ENCODE measurements around the gene SMC2.

Gene SMC2

DNA sequence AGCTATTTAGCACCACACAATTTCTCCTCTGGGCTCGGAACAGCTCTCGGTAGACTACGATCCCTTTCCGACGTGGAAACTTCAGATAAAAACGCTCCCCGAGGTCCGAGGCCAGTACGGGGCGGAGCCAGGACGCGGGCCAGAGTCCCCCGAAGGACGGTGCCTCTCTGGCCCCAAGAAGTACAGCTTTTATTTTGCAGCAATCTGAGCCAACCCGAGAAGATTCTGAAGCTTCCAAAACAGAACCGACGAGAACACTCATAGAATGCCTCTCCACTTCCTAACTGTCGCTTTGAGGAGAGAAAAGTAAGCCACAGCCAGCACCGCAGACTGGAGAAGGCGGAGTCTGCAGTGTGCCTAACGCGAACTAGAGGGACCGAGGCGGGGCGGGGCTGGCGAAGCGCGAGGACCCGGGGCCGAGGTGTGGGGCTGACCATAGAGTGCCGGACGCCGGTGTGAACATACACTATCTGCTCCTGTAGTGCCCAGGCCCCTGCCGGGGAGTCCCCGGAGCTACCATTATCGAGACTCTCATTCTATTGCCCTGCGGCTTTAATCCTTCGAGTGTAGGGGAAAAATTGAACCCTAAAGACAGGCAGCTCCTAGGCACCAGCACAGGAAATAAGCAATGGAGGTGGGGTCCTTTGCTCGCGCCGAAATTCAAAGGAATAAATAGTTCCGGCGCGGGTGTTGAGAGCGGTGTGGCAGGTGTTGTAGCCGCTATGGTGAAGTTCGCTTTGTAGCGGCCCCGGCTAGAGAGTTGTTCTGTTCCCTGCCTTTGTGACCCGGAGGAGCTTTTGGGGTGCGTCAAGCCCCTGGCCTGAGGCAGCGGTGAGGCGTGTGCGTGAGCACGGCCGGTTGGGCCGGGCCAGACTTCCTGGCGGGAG is at the start of gene SMC2:
Gene SMC2 (plus strand): TSS at position 663 of the 887 bp plus-strand sequence. CDS start 1,076 bp downstream, outside the sequence.
- no peaks in the 10 kb centered on the region for H3K9me3 Mint-ChIP-seq
- H3K36me3 Mint-ChIP-seq (ENCODE audit: low read depth), result peaks cover 49% of the 10 kb centered on the region
- H3K4me3 Mint-ChIP-seq, result peak within 1 kb of the TSS; percentile 98
- peaks cover 46% of the 10 kb centered on the region for H3K4me1 Mint-ChIP-seq (ENCODE audit: low read depth)
- no peaks in the 10 kb centered on the region for H3K27me3 Mint-ChIP-seq
- peak within 1 kb of the TSS; percentile 99 for H3K27ac Mint-ChIP-seq
- DNase-seq, result peak; percentile 96

DNA sequence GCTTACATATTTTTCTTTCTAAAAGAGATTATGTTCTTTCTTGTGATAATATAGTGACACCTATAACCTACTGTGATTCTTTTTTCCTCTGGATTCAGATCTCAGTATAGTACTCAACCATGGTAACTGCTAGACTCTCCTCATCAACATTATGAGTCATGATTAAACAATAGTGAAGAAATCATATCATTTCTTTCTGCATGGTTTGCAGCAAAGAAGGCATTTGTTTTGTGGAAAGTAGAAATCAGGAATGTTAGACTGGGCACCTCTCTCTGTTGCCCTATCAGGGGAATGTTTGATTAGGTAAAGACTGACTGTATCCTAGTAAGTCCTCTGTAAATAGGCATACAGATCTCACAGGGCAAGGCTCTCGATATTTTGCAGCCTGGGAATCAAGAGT is 25.6 kb upstream of the SMC2 start:
- no peaks in the 10 kb centered on the region for H3K9me3 Mint-ChIP-seq
- no peak overlapping the region for H3K27ac Mint-ChIP-seq

DNA sequence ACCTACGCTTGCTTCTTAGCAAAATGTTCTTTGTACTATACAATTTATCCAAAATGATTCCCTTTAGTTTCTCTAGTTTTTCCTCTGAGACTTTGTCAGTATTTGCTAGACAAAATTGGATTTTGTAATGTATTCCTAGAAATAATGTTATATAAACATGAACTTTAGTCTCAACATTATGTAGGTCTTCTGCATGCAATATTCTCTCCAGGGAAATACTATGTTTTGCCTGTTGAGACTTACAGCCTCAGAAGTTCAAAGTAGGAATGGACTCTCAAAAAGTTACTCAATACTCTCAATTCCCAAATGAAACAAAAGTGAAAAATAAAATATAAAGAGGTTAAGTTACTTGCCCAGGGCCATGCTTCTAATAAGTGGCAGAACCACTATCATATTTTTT is 24.8 kb upstream of the SMC2 start:
- Mint-ChIP-seq H3K9me3 (no peaks in the 10 kb centered on the region), H3K36me3 (ENCODE audit: low read depth) (no peaks in the 10 kb centered on the region), H3K4me1 (ENCODE audit: low read depth) (no peaks in the 10 kb centered on the region), H3K27me3 (peaks cover 11% of the 10 kb centered on the region), H3K27ac (no peak overlapping the region), H3K4me3 (no peak overlapping the region)
- no peak for DNase-seq

More for the DNA sequence above, 25.6 kb upstream of the SMC2 start:
- peaks cover 6% of the 10 kb centered on the region for H3K27me3 Mint-ChIP-seq
- H3K36me3 Mint-ChIP-seq (ENCODE audit: low read depth), result no peaks in the 10 kb centered on the region
- DNase-seq, result no peak
- no peak overlapping the region for H3K4me3 Mint-ChIP-seq
- H3K4me1 Mint-ChIP-seq (ENCODE audit: low read depth), result no peaks in the 10 kb centered on the region

DNA sequence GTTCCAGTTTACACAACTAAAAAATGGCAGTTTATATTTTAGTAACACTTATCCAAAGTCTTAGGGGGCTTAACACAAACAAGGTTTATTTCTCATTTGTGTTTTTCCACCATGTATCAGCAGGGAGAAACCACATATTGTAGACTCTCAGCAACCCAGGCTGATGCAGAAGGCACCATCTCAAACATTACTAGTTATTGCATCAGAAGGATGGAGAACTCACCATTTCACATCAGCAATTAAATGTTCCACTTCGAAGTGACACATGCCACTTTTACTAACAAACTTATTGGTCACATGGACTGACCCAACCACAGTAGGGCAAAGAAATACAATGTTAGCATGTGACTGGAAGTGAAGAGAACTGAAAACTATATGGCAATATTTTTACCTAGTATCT is 22.5 kb upstream of the SMC2 start:
- no peak overlapping the region for H3K27ac Mint-ChIP-seq
- H3K36me3 Mint-ChIP-seq (ENCODE audit: low read depth), result no peaks in the 10 kb centered on the region
- no peak overlapping the region for H3K4me3 Mint-ChIP-seq
- H3K9me3 Mint-ChIP-seq, result no peaks in the 10 kb centered on the region
- no peaks in the 10 kb centered on the region for H3K4me1 Mint-ChIP-seq (ENCODE audit: low read depth)
- DNase-seq, result no peak
- H3K27me3 Mint-ChIP-seq, result peaks cover 27% of the 10 kb centered on the region

DNA sequence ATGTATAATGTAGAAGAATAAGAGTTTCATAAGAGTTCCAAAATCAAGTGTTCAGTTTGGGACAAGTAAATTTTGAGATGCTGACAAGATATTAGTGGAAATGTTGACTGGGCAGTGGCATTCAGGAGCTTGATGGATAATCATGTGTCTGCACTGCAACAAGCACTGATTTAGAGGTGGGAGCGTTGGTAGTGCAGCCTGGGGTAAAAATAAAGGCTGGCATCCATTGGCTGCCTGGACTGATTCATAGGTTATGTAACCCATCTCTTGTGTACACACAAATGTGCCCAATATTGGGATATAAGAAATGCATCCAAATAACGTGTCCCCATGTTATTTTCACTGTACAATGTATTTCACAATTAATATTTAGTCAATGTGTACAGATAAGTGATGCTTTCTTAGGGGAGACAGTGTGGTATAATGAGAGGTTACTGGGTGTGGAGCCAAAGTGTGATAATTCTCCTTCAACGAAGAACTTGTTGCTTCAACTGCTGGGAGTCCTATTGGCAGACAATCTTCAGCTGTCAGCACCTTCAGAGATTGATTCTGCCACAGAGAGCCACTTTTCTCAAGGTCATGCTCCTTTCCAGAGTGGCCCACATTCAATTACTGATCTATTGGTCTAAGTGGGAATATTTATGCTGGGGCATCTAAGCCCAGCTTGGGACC is 20.9 kb upstream of the SMC2 start:
- Mint-ChIP-seq H3K4me3 (no peak overlapping the region), H3K27ac (no peak overlapping the region), H3K36me3 (ENCODE audit: low read depth) (no peaks in the 10 kb centered on the region), H3K4me1 (ENCODE audit: low read depth) (no peaks in the 10 kb centered on the region), H3K27me3 (peaks cover 42% of the 10 kb centered on the region), H3K9me3 (no peaks in the 10 kb centered on the region)
- no peak for DNase-seq

DNA sequence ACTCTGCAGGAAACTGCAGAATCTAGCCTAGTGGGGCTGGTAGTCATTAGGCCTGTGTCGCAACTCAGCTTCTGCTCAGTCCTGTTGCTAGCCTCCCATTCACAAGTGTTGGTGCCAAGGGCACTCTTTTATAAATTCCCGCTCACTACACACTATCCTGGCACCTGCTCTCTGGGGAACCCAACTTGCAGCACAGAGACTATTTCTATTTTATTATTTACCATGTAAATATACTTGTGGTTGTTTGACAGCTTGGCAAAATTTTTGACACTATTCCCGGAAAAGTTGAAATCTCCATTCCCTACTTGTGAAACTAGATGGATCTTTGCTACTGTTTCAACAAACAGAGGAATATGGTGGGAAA is 20.4 kb upstream of the SMC2 start:
- H3K36me3 Mint-ChIP-seq (ENCODE audit: low read depth), result no peaks in the 10 kb centered on the region
- no peak for DNase-seq
- peaks cover 45% of the 10 kb centered on the region for H3K27me3 Mint-ChIP-seq
- H3K4me1 Mint-ChIP-seq (ENCODE audit: low read depth), result no peaks in the 10 kb centered on the region
- no peak overlapping the region for H3K27ac Mint-ChIP-seq
- no peaks in the 10 kb centered on the region for H3K9me3 Mint-ChIP-seq
- H3K4me3 Mint-ChIP-seq, result no peak overlapping the region

DNA sequence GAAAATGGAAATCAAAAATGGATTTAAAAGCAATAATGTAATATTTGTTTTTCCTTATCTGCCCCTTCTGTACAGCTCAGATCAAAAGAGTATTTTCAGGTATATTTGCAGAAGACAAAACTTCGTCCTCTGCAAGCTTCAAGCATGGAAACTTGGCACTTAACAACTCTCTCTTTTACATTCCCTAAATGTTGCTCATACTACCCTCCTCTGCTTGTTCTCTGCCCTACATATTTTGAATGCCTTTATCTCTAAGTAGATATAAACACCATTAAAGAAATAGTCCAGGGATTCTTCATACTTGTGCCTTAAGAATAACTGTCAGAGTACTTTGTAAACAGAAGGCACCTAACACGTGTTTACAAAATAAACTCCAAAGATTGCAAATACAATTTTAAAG is 19.2 kb upstream of the SMC2 start:
- no peaks in the 10 kb centered on the region for H3K4me1 Mint-ChIP-seq (ENCODE audit: low read depth)
- no peak overlapping the region for H3K27ac Mint-ChIP-seq
- H3K36me3 Mint-ChIP-seq (ENCODE audit: low read depth), result no peaks in the 10 kb centered on the region
- DNase-seq, result no peak
- no peak overlapping the region for H3K4me3 Mint-ChIP-seq
- peaks cover 5% of the 10 kb centered on the region for H3K9me3 Mint-ChIP-seq
- peaks cover 52% of the 10 kb centered on the region for H3K27me3 Mint-ChIP-seq

DNA sequence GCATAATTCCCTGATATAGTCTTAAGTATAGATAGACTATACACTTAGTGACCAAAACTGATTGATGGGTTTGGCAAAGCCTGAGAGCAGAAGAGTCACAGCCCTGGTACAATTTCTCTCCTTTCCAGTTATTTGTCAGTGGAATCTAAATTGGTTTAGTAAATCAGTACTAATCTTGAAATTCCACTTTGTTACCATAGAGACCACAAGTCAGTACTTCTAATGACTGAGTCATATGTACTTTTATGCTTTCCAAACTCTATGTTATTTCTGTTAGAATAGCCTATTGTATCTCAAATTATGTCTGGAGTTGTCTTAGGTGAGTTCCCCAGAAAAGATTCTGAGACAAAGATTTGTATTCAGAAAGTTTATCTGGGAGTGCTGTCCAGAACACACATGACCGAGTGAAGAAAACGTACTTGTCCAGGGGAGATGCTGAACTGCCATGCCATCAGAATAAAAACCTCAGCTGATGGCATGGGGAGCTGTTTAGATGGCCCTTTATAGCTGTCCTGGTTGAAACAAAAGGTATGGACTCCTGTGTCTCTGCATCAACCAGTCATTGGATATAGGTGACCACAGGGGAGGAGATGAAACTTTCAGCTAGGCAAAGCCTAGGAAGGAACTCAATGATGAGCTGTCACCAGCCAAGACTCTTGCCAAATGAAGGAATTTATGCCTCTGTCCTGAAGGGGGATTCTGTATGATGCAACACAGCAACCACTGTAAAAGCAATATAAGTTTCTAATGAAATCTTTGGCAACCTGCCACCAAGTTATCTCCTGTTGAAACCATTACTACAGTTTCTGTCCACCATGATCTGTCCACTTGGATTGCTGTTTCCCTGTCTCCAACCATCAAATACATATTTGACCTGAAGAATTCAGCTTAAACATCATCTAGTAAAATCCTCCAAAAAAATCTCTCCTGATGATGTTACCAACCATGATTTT is 18.0 kb upstream of the SMC2 start:
- Mint-ChIP-seq H3K9me3 (peaks cover 9% of the 10 kb centered on the region), H3K36me3 (ENCODE audit: low read depth) (no peaks in the 10 kb centered on the region), H3K27me3 (peaks cover 54% of the 10 kb centered on the region), H3K27ac (no peak overlapping the region), H3K4me1 (ENCODE audit: low read depth) (no peaks in the 10 kb centered on the region), H3K4me3 (no peak overlapping the region)
- no peak for DNase-seq

DNA sequence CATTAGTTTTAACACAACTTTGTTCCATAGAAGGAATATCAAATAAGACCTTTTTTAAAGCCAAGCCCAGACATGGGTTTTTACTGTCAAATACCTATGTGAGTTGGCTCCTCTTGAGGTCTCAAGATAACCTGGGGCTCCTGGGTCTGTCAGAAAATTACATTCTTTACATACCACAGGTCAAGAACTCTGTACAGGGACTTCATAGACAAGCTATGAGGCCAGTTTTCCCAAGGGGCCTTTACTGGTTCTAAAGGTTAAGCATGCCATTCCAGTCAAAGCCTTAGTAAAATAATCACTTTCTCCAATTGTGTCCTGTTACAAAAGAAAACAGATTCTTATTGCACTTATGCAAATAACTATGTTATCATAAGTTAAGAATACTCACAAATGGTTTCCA is 15.5 kb upstream of the SMC2 start:
- Mint-ChIP-seq H3K27me3 (peaks cover 53% of the 10 kb centered on the region), H3K9me3 (peaks cover 17% of the 10 kb centered on the region), H3K27ac (no peak overlapping the region)

DNA sequence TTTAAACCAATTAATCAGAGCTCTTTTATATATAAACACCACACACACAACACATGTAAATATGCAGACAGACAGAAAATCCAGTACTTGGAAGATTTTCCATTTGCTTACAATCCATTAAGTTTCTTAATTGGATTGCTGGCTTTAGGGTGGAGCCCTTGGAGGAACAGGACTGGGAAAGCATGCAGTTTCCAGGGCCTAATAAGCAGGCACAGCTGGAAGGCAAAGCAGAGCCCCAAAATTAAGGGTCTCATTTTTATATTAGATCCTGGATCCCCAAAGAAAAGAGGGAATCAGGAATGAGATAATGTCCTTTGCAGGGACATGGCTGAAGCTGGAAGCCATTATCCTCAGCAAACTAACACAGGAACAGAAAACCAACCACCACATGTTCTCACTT is 13.1 kb upstream of the SMC2 start:
- Mint-ChIP-seq H3K36me3 (ENCODE audit: low read depth) (no peaks in the 10 kb centered on the region), H3K27ac (no peak overlapping the region), H3K9me3 (peaks cover 17% of the 10 kb centered on the region), H3K4me1 (ENCODE audit: low read depth) (no peaks in the 10 kb centered on the region), H3K4me3 (no peak overlapping the region), H3K27me3 (peaks cover 44% of the 10 kb centered on the region)
- DNase-seq, result no peak

More for the DNA sequence above, 15.5 kb upstream of the SMC2 start:
- Mint-ChIP-seq H3K36me3 (ENCODE audit: low read depth) (no peaks in the 10 kb centered on the region), H3K4me1 (ENCODE audit: low read depth) (no peaks in the 10 kb centered on the region), H3K4me3 (no peak overlapping the region)
- DNase-seq, result no peak

DNA sequence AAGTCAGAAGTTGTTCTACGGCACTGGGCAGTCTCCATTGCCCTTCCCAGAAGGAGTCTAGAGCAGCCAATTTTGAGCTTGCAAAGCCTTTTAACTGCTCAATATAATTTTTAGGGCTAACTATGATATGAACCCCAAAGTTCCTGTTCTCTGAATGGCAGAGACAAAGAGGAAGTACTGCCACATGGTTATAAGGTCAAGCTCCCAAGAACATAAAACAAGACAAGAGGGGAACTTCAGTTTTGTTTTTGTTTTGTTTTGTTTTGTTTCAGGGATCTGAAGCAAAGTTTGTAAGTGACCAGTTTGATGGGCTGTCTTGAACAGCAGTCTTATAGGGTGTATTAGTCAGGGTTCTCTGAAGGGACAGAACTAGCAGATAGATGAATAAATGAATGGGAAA is 11.9 kb upstream of the SMC2 start:
- H3K27me3 Mint-ChIP-seq, result peaks cover 38% of the 10 kb centered on the region
- DNase-seq, result no peak
- H3K9me3 Mint-ChIP-seq, result peaks cover 17% of the 10 kb centered on the region
- no peak overlapping the region for H3K4me3 Mint-ChIP-seq
- no peaks in the 10 kb centered on the region for H3K36me3 Mint-ChIP-seq (ENCODE audit: low read depth)
- no peak overlapping the region for H3K27ac Mint-ChIP-seq
- H3K4me1 Mint-ChIP-seq (ENCODE audit: low read depth), result no peaks in the 10 kb centered on the region

DNA sequence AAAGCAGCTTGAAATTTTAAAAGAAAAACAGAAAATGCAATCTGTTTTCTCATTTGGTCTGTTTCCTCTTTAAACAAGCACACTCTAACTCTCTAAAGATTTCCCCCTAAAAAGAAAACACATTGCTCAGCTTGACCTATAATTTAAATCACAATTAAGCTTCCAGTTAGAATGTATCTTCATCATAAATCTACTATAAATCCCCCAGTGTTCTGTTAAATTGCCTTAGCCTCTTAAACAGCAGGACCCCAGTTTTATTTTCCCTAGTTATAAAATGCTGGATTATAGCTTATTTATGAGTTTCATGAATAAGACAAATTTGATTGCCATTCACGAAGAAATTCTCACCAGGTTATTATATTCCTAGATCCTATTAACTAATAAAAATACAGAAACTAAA is 8.6 kb upstream of the SMC2 start:
- no peak overlapping the region for H3K27ac Mint-ChIP-seq
- peaks cover 16% of the 10 kb centered on the region for H3K27me3 Mint-ChIP-seq
- DNase-seq, result no peak
- H3K9me3 Mint-ChIP-seq, result peaks cover 12% of the 10 kb centered on the region
- no peaks in the 10 kb centered on the region for H3K4me1 Mint-ChIP-seq (ENCODE audit: low read depth)
- H3K36me3 Mint-ChIP-seq (ENCODE audit: low read depth), result no peaks in the 10 kb centered on the region
- no peak overlapping the region for H3K4me3 Mint-ChIP-seq

DNA sequence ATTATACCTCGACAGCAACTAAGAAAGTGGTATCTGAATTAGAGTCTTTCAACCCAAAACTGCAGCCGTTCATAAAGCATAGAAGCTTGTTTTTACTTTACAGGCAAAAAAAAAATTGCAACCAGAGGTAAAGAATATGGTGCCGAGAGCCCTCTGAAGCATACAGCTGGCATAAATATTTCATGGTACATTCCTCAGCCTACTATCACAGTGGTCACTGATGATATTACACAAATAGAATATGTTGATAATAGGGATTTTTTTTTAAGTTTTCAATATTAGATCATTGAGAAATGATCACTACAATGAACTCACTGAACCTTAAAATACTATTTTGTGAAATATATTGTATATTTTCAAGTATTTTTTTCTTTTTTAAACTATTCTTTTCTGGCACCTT is 6.2 kb upstream of the SMC2 start:
- Mint-ChIP-seq H3K27ac (no peak overlapping the region), H3K27me3 (peaks cover 15% of the 10 kb centered on the region), H3K9me3 (no peaks in the 10 kb centered on the region), H3K36me3 (ENCODE audit: low read depth) (no peaks in the 10 kb centered on the region), H3K4me1 (ENCODE audit: low read depth) (peaks cover 17% of the 10 kb centered on the region), H3K4me3 (no peak overlapping the region)
- DNase-seq, result no peak

DNA sequence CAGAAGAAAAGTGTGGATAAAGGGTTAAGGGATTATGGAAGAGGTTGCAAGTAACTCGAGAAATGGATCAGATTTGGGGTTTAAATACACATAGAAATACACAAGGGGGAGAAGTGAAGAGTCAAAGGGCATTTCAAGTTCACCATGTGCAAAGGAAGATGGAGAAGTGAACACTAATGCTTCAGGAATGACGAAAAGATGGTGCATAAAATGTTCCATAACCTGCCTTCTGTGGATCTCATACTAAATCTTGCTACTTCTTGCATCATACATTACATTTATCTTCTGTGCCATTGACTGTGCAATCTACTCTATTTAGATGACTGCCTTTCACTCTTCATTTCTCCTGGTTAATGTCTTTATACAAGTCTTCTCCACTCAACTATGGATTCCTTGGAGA is 5.7 kb upstream of the SMC2 start:
- H3K9me3 Mint-ChIP-seq, result no peaks in the 10 kb centered on the region
- no peak overlapping the region for H3K4me3 Mint-ChIP-seq
- H3K27ac Mint-ChIP-seq, result no peak overlapping the region
- peaks cover 2% of the 10 kb centered on the region for H3K36me3 Mint-ChIP-seq (ENCODE audit: low read depth)
- H3K4me1 Mint-ChIP-seq (ENCODE audit: low read depth), result peaks cover 20% of the 10 kb centered on the region
- peaks cover 15% of the 10 kb centered on the region for H3K27me3 Mint-ChIP-seq
- no peak for DNase-seq
